HG02870 (cell line): ENCODE results near the gene CCDC106.

Source experiments
- ATAC-seq: cut with Tn5 transposase; IDR thresholded peaks from one replicate; pipeline ENCODE4 v1.9.1; 2021; ENCODE audit warnings: mild to moderate bottlenecking, moderate library complexity; ENCODE audit not compliant: unreplicated experiment

The CCDC106 gene

GRCh38 chr19:55649268-55650125 lies 1.5 kb downstream of the CCDC106 start:
- ATAC-seq: no peak

GRCh38 chr19:55650126-55650557 lies 2.1 kb downstream of the CCDC106 start:
- no peak for ATAC-seq

GRCh38 chr19:55650602-55651230 lies 2.7 kb downstream of the CCDC106 start:
- no peak for ATAC-seq

- ATAC-seq: no peak
These were observed 3.2 kb downstream of the CCDC106 start for GRCh38 chr19:55651236-55651635.

- no peak for ATAC-seq
These were observed 4.5 kb downstream of the CCDC106 start for GRCh38 chr19:55652311-55653128.

GRCh38 chr19:55653651-55654322 lies 5.8 kb downstream of the CCDC106 start:
- peak; percentile 38 for ATAC-seq

GRCh38 chr19:55654323-55654867 lies 6.4 kb downstream of the CCDC106 start:
- ATAC-seq: peak; percentile 55

GRCh38 chr19:55654868-55655647 lies 7.0 kb downstream of the CCDC106 start, which contains the start of gene U2AF2:
U2AF2 (plus strand) TSS chr19:55655035; CDS start chr19:55655105, 70 bp downstream.
- peak; percentile 28 for ATAC-seq

- ATAC-seq: no peak
These were observed 7.6 kb downstream of the CCDC106 start for GRCh38 chr19:55655648-55656040.

- ATAC-seq: no peak
These were observed 8.5 kb downstream of the CCDC106 start for GRCh38 chr19:55656552-55656951.

- no peak for ATAC-seq
These were observed 9.2 kb downstream of the CCDC106 start for GRCh38 chr19:55656988-55657747.

GRCh38 chr19:55658846-55659459 lies 10.9 kb downstream of the CCDC106 start:
- no peak for ATAC-seq

GRCh38 chr19:55659822-55660221 lies 11.8 kb downstream of the CCDC106 start:
- ATAC-seq: no peak

- no peak for ATAC-seq
These were observed 12.4 kb downstream of the CCDC106 start for GRCh38 chr19:55660404-55660803.

- no peak for ATAC-seq
These were observed 13.0 kb downstream of the CCDC106 start for GRCh38 chr19:55660991-55661390.

GRCh38 chr19:55661826-55662225 lies 13.8 kb downstream of the CCDC106 start:
- ATAC-seq: no peak

- ATAC-seq: no peak
These were observed 16.0 kb downstream of the CCDC106 start for GRCh38 chr19:55663846-55664536.
